Measurements from ENCODE around the gene IMMP2L. TPM values are rescaled to one million over a fixed set of nuclear protein-coding genes. Genes with fewer than 3 reads are reported as not detected.

The IMMP2L gene
- polyA plus RNA-seq, 1 donor (not counting 4 experiments of a cell fraction or from before 2014, with no cell fraction given) = 14.1 TPM

DNA sequence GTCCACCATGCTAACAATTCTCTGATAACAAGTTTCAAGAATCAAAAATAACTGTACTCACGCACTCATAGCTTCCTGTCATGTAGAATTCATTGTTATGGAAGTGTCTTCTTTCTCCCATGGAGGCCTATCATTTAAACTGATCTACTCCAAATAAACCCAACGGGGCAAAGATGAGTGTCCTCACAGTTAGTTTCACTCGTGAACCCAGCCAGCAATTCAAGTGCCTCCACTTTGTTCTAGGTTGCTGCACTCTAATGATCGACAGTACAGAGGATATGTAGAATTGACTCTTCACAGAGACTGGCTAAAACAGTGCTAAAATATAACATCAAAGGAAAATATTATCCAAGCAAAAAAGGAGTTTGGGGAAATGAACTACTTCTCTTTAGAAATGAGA, 360.0 kb downstream of the IMMP2L start:
- H3K9me3 ChIP-seq (ENCODE audit: control insufficient read depth, low read depth, low read length) = no peaks in the 10 kb centered on the region
- dilution Hi-C loops (cut with MboI; ENCODE audit: extremely low pct_ligation_motif_present, low sequenced_read_pairs) = no loop called here
- H3K79me2 ChIP-seq (ENCODE audit: control insufficient read depth, insufficient read depth, low read length) = no peaks in the 10 kb centered on the region
- H3K4me2 ChIP-seq (ENCODE audit: control insufficient read depth, extremely low read depth, insufficient read depth, low read depth, low read length) = no peak overlapping the region
- no peaks in the 10 kb centered on the region for H3K27me3 ChIP-seq (ENCODE audit: control insufficient read depth, extremely low read depth, insufficient read depth, low read length)
- no peak overlapping the region for H3K4me3 ChIP-seq (ENCODE audit: control insufficient read depth in 2 of 3, extremely low read depth in 1 of 3, insufficient read depth in 2 of 3, low read depth in 1 of 3, low read length in 3 of 3)
- H3K27ac ChIP-seq (ENCODE audit: control insufficient read depth, insufficient read depth, low read length) = no peak overlapping the region
- no peak overlapping the region for H3K9ac ChIP-seq (ENCODE audit: control insufficient read depth, extremely low read depth, insufficient read depth, low read length)
- H3K4me1 ChIP-seq (ENCODE audit: control insufficient read depth, extremely low read depth, insufficient read depth, low read length) = peaks cover 13% of the 10 kb centered on the region
- TF ChIP-seq CTCF (optimal IDR thresholded peaks at IDR 0.05 in 1 of 3, IDR thresholded peaks at IDR 0.05 in 1 of 3, conservative IDR thresholded peaks at IDR 0.05 in 1 of 3; ENCODE audit: extremely low read depth in 1 of 3, insufficient read depth in 2 of 3, low read length in 3 of 3) (no peak), EZH2 (IDR thresholded peaks at IDR 0.05; ENCODE audit: low read length) (no peak)
- H2AFZ ChIP-seq (ENCODE audit: control insufficient read depth, low read length) = no peak overlapping the region
- H3K9me1 ChIP-seq (ENCODE audit: control insufficient read depth, extremely low read depth, insufficient read depth, low read length) = no peaks in the 10 kb centered on the region
- H3K36me3 ChIP-seq (ENCODE audit: control insufficient read depth in 2 of 2, extremely low read depth in 1 of 2, insufficient read depth in 2 of 2, low read length in 2 of 2) = no peaks in the 10 kb centered on the region
- no peaks in the 10 kb centered on the region for H4K20me1 ChIP-seq (ENCODE audit: control insufficient read depth, extremely low read depth, insufficient read depth, low read length)
- no peak for DNase-seq (ENCODE audit: low read depth, low spot score)
- no peak for FAIRE-seq

DNA sequence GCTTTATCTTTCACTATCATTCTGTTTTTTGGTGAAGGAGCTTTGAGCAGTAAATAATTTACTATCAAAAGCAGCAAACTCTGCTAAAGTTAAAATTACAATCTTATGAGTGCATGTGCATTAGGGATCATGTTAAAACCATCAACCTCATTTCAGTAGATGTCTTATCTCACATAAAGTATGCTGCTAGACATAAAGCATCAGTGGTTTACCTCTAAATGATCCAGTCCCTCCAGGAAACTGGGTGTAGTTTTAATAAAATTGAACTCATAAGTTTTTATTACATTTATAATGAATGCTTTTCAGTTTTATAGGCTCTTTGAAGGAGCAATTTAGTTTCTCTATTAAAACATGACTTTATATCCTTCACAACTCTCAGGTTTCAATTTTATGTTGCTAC, 362.6 kb downstream of the IMMP2L start:
- H3K9me3 ChIP-seq (ENCODE audit: control insufficient read depth, low read depth, low read length) = no peaks in the 10 kb centered on the region

More for the DNA sequence above, 362.6 kb downstream of the IMMP2L start:
- no peak overlapping the region for H3K4me2 ChIP-seq (ENCODE audit: control insufficient read depth, extremely low read depth, insufficient read depth, low read depth, low read length)
- no peak for DNase-seq (ENCODE audit: low read depth, low spot score)
- H2AFZ ChIP-seq (ENCODE audit: control insufficient read depth, low read length) = no peak overlapping the region
- no peaks in the 10 kb centered on the region for H3K36me3 ChIP-seq (ENCODE audit: control insufficient read depth in 2 of 2, extremely low read depth in 1 of 2, insufficient read depth in 2 of 2, low read length in 2 of 2)
- no peak overlapping the region for H3K4me3 ChIP-seq (ENCODE audit: control insufficient read depth in 2 of 3, extremely low read depth in 1 of 3, insufficient read depth in 2 of 3, low read depth in 1 of 3, low read length in 3 of 3)
- dilution Hi-C loops (cut with MboI; ENCODE audit: extremely low pct_ligation_motif_present, low sequenced_read_pairs) = no loop called here
- H3K9me1 ChIP-seq (ENCODE audit: control insufficient read depth, extremely low read depth, insufficient read depth, low read length) = no peaks in the 10 kb centered on the region
- TF ChIP-seq EZH2 (IDR thresholded peaks at IDR 0.05; ENCODE audit: low read length) (no peak), CTCF (optimal IDR thresholded peaks at IDR 0.05 in 1 of 3, IDR thresholded peaks at IDR 0.05 in 1 of 3, conservative IDR thresholded peaks at IDR 0.05 in 1 of 3; ENCODE audit: extremely low read depth in 1 of 3, insufficient read depth in 2 of 3, low read length in 3 of 3) (no peak)
- no peaks in the 10 kb centered on the region for H4K20me1 ChIP-seq (ENCODE audit: control insufficient read depth, extremely low read depth, insufficient read depth, low read length)
- no peak for FAIRE-seq
- no peak overlapping the region for H3K27ac ChIP-seq (ENCODE audit: control insufficient read depth, insufficient read depth, low read length)
- H3K4me1 ChIP-seq (ENCODE audit: control insufficient read depth, extremely low read depth, insufficient read depth, low read length) = peaks cover 13% of the 10 kb centered on the region
- no peaks in the 10 kb centered on the region for H3K79me2 ChIP-seq (ENCODE audit: control insufficient read depth, insufficient read depth, low read length)
- H3K9ac ChIP-seq (ENCODE audit: control insufficient read depth, extremely low read depth, insufficient read depth, low read length) = no peak overlapping the region
- no peaks in the 10 kb centered on the region for H3K27me3 ChIP-seq (ENCODE audit: control insufficient read depth, extremely low read depth, insufficient read depth, low read length)

Measured in keratinocyte (primary cell).